ENCODE results near the gene ASB12.

ASB12 gene

GRCh38 chrX:64186974-64187761 is 43.2 kb downstream of the ASB12 start:
- DNase-seq: no peak

DNA sequence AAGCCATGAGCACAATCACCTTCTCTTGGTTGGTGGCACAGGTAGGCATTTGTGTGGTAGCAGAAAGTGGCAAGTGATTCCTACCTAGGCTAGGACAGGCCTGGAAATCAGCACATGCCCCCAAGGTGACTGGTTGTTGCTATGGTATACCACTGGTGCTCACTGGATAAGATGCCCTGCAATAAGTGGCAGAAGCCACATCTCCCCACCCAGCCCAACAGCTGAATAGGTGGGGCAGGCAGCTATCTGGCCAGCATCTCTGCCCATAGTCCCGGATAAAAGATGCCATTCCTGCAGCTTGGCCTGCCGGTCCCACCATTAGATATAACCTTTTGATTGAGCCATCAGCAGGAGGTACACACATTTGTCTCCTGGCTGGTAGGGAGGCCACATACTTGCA is 46.0 kb downstream of the ASB12 start:
- DNase-seq: no peak

- DNase-seq: no peak
Observed at GRCh38 chrX:64182208-64182607, 48.2 kb downstream of the ASB12 start.

DNA sequence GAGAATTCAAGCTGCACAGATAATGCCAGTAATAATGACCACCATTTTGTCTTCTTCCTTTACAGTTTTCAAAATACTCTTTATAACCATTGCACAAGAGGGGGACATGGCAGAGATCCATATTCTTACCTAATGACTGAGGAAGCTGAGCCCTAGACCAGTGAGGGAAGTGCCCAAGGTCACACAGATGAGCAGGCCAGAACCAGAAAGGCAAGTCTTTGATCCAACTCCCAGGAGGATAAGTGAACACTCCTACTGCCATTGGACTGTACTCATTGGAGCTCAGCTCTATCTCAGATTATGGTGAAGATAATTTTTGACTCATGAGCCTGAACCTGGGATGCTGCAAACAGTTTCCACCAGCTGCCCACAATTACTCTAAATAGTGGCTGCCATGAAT is 53.5 kb downstream of the ASB12 start:
- DNase-seq: no peak

Data from NCI-H2081 (cell line).